Measurements from ENCODE around the gene EPB41L5. TPM values are rescaled to one million over a fixed set of nuclear protein-coding genes. Genes with fewer than 3 reads are reported as not detected.
A peak's percentile ranks its signal among the peaks of the same experiment; 100 is the strongest.

Gene EPB41L5
- total and polyA plus RNA-seq, 10 of the 15 experiments (the other 5 are each of a cell fraction or from before 2014, with no cell fraction given) = 2.1 to 20.4 (median 8.2) TPM

- TF ChIP-seq JUND (IDR thresholded peaks at IDR 0.05; ENCODE audit: low read depth, low read length) (no peak), RAD21 (IDR thresholded peaks at IDR 0.05; ENCODE audit: insufficient read depth, low read depth, low read length) (no peak), TBL1XR1 (IDR thresholded peaks at IDR 0.05; ENCODE audit: low read depth, low read length) (no peak), ASH2L (IDR thresholded peaks at IDR 0.05; ENCODE audit: borderline replicate concordance, low read depth) (no peak), ZNF274 (IDR thresholded peaks at IDR 0.05; ENCODE audit: insufficient read depth, insufficient read length) (no peak), ZNF24 (IDR thresholded peaks at IDR 0.05) (no peak), ZBED1 (IDR thresholded peaks at IDR 0.05; ENCODE audit: borderline replicate concordance) (no peak)
Measured at GRCh38 chr2:120053891-120054290, 41.0 kb downstream of the EPB41L5 start (continued).

- no peaks in the 10 kb centered on the region for H3K27me3 ChIP-seq (replicated peaks in 1 of 2; ENCODE audit: control insufficient read depth in 2 of 2, insufficient read depth in 2 of 2, low read length in 1 of 2)
- no peaks in the 10 kb centered on the region for H3K79me2 ChIP-seq (ENCODE audit: control insufficient read depth, insufficient read depth, low read length)
- ATAC-seq = peak; percentile 46
- no peak overlapping the region for H3K27ac ChIP-seq (ENCODE audit: control insufficient read depth, insufficient read depth)
- no peaks in the 10 kb centered on the region for H3K4me1 ChIP-seq (ENCODE audit: control insufficient read depth, insufficient read depth, low read length)
- no peaks in the 10 kb centered on the region; the same call in 2 of the 3 replicates for H3K9me3 ChIP-seq (replicated peaks; ENCODE audit: control insufficient read depth, insufficient read depth, low read length)
- in situ Hi-C loops (cut with MboI) (no loop called here), intact Hi-C loops (cut with micrococcal nuclease; ENCODE audit: unreplicated experiment) (no loop called here)
- WGBS (ENCODE audit: insufficient coverage, insufficient replicate concordance, low lambda C conversion rate, missing lambda C conversion rate) = 63% methylated on average over 8 of the region's 8 CpGs
- POLR2A ChIA-PET = no interaction called here
- no peaks in the 10 kb centered on the region for H3K36me3 ChIP-seq (ENCODE audit: control insufficient read depth in 2 of 2, insufficient read depth in 2 of 2, low read length in 1 of 2)
- TF ChIP-seq KDM1A (IDR thresholded peaks at IDR 0.05; ENCODE audit: borderline replicate concordance) = no peak
- TF ChIP-seq ESRRA (IDR thresholded peaks at IDR 0.05; ENCODE audit: low read length) = no peak
- no peak for TF ChIP-seq EZH2 (IDR thresholded peaks at IDR 0.05; ENCODE audit: borderline replicate concordance, control insufficient read depth, low read depth, low read length)
- no peak for TF ChIP-seq MEF2B (IDR thresholded peaks at IDR 0.05; ENCODE audit: partially characterized antibody, poor library complexity, severe bottlenecking)
- TF ChIP-seq ZNF24 (IDR thresholded peaks at IDR 0.05) = no peak
- no peak for TF ChIP-seq ATF7 (IDR thresholded peaks at IDR 0.05; ENCODE audit: low read depth)
- TF ChIP-seq ZBTB33 (IDR thresholded peaks at IDR 0.05) = no peak
- no peak for TF ChIP-seq BACH1 (IDR thresholded peaks at IDR 0.05; ENCODE audit: borderline replicate concordance)
- no peak for TF ChIP-seq MTA3 (IDR thresholded peaks at IDR 0.05; ENCODE audit: borderline replicate concordance, low read length)
- no peak for TF ChIP-seq ZZZ3 (IDR thresholded peaks at IDR 0.05; ENCODE audit: control insufficient read depth, insufficient read length, low read depth)
- TF ChIP-seq USF2 (IDR thresholded peaks at IDR 0.05; ENCODE audit: borderline replicate concordance, low read depth, low read length) = no peak
- no peak for TF ChIP-seq ZBTB4 (CRISPR knock-in tag; IDR thresholded peaks at IDR 0.05)
- TF ChIP-seq HDAC6 (IDR thresholded peaks at IDR 0.05; ENCODE audit: unreplicated experiment) = no peak
- BruUV-seq (replicated peaks) = no TSS peak
- H3K4me3 ChIP-seq = no peak overlapping the region
- H4K20me1 ChIP-seq (ENCODE audit: control insufficient read depth, insufficient read depth) = no peaks in the 10 kb centered on the region
- SMC1A ChIA-PET (ENCODE audit: uncharacterized antibody, unreplicated experiment) = no interaction called here
- RAD21 ChIA-PET (ENCODE audit: unreplicated experiment) = no interaction called here
- H2AFZ ChIP-seq (ENCODE audit: control insufficient read depth, low read depth, low read length) = no peak overlapping the region
- no peak overlapping the region for H3K4me2 ChIP-seq (ENCODE audit: control insufficient read depth, insufficient read depth)
- no peak for DNase-seq (ENCODE audit: low read depth, low spot score)
- no peak overlapping the region for H3K9ac ChIP-seq (ENCODE audit: control insufficient read depth, insufficient read depth, low read length)
- CTCF ChIA-PET = no interaction called here
- no peak for FAIRE-seq
Measured at GRCh38 chr2:120059483-120059882, 46.6 kb downstream of the EPB41L5 start.

Data from GM12878 (cell line).